Transverse colon (tissue), 3 donors: ENCODE results near the gene ZRANB3.

Experiments
- EP300 ChIP-seq: sonication (generic); formaldehyde crosslinking; IDR thresholded peaks from one replicate; pipeline ENCODE4 v1.6.1; 2017; ENCODE audit warnings: antibody characterized with exemption, low read depth
- POLR2A ChIP-seq: fragments of 450-650 bp; IDR thresholded peaks from one replicate; pipeline ENCODE4 v1.6.1; 2016; ENCODE audit warnings: antibody characterized with exemption, mild to moderate bottlenecking, moderate library complexity
- TF ChIP-seq, protein P1 (sequence below), 5 experiments: fragments of 200-600 bp in 3 of 5; fragments of 450-650 bp in 2 of 5; sonication (generic) in 3 of 5; IDR thresholded peaks; 1 replicate in 2 of 5; 2 replicates in 3 of 5; pipeline ENCODE4 v1.5.1; 2016 to 2017; ENCODE audit warnings: antibody characterized with exemption in 5 of 5, inconsistent platforms in 3 of 5, mild to moderate bottlenecking in 2 of 5, moderate library complexity in 1 of 5

- TF ChIP-seq POLR2A, result no peak
- TF ChIP-seq, protein P1, sequence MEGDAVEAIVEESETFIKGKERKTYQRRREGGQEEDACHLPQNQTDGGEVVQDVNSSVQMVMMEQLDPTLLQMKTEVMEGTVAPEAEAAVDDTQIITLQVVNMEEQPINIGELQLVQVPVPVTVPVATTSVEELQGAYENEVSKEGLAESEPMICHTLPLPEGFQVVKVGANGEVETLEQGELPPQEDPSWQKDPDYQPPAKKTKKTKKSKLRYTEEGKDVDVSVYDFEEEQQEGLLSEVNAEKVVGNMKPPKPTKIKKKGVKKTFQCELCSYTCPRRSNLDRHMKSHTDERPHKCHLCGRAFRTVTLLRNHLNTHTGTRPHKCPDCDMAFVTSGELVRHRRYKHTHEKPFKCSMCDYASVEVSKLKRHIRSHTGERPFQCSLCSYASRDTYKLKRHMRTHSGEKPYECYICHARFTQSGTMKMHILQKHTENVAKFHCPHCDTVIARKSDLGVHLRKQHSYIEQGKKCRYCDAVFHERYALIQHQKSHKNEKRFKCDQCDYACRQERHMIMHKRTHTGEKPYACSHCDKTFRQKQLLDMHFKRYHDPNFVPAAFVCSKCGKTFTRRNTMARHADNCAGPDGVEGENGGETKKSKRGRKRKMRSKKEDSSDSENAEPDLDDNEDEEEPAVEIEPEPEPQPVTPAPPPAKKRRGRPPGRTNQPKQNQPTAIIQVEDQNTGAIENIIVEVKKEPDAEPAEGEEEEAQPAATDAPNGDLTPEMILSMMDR (IDR thresholded peaks at IDR 0.05), result no peak
- TF ChIP-seq EP300, result no peak
Measured at GRCh38 chr2:135512099-135512498, 18.9 kb downstream of the ZRANB3 start.
